GM19328 (cell line): ENCODE measurements around the gene RPH3AL.
"Not testable (repeated sequence)": the region's sequence is repeated elsewhere in the genome, so short reads cannot be mapped to it uniquely, and the experiment has no call there.

Experiments
- ATAC-seq: cut with Tn5 transposase; IDR thresholded peaks from one replicate; pipeline ENCODE4 v1.9.1; 2021; ENCODE audit warnings: mild to moderate bottlenecking, moderate library complexity; ENCODE audit not compliant: unreplicated experiment

RPH3AL gene

DNA sequence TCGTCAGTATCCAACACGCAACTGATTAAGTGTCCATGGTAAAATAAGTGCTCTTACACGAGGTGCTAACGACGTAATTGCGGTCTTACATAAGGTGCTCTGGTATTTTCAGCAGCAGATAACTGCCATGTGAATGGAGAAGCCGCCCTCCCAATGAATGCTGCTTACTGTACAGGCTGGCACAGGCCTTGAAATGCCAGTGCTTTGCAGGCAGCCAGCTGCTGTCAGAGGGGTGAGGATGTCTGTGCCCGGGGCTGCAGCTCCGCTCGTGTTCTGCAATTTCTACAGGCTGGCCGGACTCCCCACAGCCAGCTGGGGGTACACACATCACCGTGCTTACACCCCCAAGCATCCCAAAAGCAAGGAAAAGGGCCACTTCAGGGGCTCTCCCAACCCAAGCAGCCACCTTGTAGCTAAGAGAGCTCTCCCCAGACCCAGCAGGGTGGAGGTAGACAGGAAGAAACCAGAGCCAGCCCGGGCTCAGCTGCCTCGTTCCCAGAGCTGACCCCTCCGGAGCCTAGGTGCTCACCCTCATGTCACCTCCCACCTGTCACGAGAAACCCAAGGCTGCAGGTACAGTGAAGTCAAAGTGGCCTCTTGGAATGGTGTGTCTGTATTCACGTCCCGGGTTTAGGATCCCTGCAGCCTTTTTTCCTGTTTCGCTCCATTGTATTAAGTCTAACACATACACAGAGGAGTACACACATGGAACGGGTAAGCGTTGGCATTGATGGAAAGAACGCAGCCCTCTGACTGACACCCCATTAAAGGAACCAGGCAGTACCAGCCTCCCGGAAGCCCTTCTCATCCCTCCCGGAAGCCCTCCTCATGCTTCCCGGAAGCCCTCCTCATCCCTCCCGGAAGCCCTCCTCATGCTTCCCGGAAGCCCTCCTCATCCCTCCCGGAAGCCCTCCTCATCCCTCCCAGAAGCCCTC, 27.2 kb upstream of the RPH3AL start:
- no peak for ATAC-seq

DNA sequence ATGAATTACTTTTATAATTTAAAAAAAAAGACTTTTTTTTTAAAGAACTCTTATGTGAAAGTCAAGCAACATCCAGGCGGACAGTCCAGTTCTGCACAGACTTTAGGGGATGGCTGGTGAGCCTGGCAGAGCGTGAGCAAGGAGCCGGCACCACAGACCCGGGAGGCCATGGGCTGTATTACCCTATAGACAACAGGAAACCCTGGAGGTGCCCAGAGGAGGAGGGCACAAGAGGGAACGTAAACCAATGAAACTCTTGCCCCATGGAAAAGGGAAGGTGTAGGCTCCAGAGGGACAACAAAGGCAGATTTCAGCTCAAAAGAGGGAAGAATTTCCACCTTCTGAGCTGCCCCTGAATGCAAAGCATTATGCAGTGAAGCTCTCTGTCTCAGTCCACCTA, 25.5 kb upstream of the RPH3AL start:
- ATAC-seq: no peak

DNA sequence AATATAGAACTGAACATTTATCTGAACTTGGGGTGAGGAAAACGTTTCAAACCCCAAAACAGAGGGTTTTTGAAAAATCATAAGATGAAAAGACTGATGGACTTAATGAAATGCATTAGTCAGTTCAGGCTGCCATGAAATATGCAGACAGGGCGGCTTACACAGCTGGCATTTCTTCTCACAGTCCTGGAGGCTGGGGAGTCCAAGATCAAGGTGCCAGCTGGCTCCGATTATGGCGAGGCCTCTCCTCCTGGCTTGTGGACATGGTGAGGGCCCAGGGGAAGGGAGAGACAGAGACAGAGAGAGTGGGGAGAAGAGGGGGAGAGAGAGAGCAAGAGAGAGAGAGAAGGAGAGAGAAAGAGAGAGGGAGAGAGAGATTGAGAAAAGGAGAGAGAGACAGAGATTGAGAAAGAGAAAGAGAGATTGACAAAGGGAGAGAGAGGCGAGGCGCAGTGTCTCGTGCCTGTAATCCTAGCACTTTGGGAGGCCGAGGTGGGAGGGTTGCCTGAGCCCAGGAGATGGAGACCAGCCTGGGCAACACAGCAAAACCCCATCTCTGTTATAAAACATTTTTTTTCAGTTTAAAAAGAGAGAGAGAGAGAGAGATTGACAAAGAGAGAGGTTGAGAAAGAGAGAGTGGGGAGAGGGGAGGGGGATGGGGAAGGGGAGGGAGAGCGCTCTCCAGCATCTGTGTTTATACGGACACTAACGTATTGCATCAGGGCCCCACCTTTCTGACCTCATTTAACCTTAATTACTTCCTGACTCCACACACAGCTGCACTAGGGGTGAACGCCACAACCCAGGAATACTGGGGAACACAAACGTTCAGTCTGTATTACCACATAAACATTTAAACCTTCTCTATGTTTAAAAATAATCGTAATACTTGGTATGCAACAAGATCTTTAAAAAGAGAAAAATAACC, 24.6 kb upstream of the RPH3AL start:
- no peak for ATAC-seq

DNA sequence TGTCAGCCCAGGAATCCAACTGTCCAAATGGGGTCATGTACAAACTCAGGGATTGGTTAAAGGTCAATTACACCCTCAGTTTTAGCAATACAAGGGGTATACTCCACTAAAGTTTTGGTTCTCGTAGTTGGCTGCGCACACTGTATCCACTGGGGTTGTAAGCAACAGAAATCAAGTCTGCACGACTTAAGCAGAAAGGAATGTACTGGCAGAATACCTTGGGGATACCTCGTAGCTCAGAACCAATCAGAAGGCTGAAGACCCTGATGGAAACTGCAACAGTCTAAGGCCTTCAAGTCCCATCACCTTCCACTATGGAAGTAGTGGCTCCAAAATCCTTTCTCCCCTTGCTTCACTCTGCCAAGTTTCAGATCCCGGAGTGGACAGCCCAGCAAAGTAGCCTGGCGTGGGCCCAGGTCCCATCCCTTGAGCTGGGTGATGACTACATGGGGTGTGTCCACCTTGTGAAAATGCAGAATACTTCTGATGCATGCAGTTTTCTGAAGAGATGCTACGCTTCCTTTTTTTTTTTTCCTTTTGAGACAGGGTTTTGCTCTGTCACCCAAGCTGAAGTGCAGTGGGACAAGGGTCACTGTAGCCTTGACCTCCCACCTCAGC, 21.1 kb upstream of the RPH3AL start:
- ATAC-seq: no peak

DNA sequence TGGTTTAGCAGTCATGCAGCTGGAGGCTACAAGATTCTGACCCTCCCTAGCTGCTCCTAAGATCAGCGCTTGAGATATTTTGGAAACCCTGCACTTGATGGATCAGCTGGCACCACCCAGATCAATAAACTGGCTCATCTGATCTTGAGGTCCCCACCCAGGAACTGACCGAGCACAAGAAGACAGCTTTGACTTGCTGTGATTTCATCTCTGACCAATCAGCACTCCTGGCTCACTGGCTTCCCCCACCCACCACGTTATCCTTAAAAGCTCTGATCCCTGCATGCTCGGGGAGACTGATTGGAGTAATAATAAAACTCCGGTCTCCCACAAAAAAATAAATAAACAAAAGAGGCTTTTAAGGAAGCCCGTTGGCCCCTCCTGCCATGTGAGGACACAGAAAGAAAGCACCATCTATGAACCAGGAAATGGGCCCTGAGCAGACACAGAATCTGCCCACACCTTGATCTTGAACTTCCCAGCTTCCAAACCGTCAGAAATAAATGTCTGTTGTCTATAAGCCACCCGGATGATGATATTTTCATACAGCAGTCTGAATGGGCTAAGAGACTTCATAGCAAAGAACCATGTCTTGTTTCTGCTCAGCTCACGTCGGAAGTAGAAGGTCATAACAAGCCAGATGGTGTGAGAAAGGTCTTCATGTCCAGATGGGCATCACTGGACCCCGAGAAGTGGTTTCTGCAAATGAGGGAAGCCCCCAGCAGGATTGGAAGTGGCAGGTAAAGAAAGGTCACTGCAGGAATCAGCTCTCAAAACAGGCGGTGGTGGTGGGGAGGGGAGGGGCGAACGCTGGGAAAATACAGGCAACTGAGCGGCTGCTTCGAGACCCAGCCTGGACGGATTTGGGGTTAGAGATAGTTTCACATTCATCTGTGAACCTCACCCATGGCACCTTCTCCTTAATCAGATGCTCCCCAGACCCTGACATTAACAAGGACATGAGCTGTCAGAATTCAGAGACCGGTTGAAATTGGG, 19.8 kb upstream of the RPH3AL start:
- ATAC-seq: no peak

DNA sequence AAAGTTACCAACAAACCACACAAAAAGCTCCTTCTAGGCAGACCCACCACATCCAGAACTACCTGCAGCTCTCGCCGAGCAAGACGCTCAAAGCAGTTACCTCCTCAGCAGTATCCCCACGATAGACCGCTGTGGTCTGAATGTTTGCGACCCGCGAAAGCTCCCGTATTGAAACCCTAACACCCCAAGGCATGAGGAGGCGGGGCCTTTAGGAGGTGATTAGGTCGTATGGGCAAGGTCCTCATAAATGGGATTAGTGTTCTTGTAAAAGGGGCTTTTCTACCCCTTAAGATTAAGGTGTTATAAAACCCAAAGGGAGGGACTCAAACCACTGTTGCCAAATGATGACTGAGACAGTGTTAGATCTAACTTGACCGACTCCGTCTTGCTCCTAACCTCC, 19.0 kb upstream of the RPH3AL start:
- no peak for ATAC-seq

DNA sequence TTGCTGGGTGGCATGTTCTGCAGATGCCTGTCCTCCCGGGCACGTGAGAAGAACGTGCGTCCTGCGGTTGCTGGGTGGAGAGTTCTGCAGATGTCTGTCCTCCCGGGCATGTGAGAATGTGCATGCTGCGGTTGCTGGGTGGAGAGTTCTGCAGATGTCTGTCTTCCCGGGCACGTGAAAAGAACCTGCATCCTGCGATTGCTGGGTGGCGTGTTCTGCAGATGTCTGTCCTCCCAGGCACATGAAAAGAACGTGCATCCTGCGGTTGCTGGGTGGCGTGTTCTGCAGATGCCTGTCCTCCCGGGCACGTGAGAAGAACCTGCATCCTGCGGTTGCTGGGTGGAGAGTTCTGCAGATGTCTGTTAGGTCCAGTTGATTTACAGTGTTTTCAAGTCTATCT, 15.0 kb upstream of the RPH3AL start:
- ATAC-seq: not testable (repeated sequence)

DNA sequence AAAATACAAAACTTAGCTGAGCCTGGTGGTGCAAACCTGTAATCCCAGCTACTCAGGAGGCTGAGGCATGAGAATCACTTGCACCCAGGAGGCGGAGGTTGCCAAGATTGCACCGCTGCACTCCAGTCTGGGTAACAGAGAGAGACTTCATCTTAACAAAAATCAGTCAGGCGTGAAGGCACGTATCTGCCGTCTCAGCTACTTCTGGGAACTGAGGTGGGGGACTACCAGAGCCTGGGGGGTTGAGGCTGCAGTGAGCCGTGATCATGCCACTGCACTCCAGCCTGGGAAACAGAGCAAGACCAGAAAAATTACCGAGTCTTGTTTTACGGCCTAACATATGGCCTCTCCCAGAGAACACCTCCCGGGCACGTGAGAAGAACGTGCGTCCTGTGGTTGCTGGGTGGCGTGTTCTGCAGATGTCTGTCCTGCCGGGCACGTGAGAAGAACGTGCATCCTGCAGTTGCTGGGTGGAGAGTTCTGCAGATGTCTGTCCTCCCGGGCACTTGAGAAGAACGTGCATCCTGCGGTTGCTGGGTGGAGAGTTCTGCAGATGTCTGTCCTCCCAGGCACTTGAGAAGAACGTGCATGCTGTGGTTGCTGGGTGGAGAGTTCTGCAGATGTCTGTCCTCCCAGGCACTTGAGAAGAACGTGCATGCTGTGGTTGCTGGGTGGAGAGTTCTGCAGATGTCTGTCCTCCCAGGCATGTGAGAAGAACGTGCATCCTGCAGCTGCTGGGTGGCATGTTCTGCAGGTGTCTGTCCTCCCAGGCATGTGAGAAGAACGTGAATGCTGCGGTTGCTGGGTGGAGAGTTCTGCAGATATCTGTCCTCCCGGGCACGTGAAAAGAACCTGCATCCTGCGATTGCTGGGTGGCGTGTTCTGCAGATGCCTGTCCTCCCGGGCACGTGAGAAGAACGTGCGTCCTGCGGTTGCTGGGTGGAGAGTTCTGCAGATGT, 14.3 kb upstream of the RPH3AL start:
- not testable (repeated sequence) for ATAC-seq

DNA sequence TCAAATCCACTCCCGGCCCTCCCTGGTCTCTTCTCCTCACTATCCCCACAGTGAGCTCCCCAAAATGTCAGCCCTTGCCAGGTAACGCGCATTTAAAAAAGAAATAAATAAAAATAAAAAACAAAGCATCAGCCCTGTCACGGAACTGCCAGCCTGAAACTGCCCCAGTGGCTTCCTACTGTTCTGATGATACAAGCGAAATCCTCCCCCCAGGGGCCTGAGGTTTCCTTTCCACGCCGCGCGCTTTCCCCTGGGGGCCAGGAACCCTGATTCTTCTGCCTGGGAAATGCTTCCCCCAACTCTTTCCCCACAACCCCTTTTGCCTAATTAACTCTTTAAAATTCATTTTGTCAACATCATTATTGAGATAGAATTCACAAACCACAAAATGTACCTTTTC, 12.2 kb upstream of the RPH3AL start:
- no peak for ATAC-seq

DNA sequence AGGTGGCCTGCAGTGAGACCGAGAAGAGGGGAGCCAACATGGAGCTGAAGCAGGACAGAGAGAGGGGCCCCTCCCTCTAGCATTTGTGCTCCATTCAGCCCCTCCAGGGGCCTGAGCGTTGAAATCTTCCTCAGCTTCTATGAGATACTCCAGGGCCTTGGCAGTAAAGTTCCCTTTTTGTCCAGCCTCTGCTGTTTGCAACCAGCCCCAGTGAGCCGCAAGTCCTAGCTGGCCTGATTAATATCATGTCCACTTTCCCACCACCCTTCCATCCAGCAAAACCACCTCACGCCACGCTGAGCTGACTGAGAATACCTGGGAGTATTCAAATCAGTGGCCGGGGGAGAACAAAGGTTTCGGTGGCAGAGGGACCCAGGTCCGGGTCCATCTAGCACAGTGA, 11.7 kb upstream of the RPH3AL start:
- ATAC-seq: no peak

DNA sequence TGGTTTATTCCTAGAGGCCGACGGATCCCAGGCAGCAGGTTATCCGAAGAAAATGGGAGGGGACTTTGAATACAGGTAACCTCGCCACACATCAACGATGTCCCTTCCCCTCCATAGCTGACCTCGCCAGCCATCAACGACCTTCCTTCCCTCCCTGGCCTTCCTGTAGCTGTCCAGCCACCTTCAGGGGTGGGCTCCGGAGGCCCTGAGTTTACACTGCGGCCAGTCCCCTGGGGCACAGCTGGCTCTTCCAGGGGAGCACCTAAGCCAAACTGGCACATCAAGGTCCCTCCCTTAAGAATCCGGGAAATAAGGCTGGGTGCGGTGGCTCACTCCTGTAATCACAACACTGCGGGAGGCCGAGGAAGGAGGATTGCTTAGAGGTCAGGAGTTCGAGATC, 10.1 kb upstream of the RPH3AL start:
- ATAC-seq: no peak

DNA sequence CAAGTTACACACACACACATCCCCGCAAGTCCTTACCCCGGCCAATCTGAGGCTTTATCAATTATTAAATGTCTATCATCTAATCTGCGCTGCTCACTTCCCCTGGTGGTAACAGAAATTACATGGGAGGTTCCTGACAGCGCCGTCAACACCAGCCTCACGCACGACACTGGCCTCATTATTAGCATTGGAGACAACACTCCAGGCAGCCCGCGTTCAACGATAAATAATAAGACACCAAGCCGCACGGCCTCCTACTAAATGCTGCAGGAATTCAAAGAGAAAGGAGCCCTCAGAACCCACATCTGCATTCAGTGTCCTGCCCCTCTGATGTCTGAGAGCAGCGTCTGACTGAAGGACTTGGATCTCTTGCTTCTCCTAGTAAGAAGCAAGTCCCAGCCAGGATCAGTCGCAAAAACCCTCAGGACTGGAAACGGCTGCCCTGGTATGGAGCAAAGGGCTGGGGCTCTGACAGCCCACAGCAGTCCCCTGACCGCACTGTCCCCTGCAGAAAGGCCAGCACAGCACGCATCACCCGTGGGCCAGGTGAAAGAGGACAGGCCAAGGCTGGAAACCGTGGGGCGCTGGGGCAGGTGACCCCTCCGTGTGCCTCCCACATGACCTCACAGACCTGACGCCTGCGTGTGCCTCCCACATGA, 7.6 kb upstream of the RPH3AL start:
- ATAC-seq: no peak

DNA sequence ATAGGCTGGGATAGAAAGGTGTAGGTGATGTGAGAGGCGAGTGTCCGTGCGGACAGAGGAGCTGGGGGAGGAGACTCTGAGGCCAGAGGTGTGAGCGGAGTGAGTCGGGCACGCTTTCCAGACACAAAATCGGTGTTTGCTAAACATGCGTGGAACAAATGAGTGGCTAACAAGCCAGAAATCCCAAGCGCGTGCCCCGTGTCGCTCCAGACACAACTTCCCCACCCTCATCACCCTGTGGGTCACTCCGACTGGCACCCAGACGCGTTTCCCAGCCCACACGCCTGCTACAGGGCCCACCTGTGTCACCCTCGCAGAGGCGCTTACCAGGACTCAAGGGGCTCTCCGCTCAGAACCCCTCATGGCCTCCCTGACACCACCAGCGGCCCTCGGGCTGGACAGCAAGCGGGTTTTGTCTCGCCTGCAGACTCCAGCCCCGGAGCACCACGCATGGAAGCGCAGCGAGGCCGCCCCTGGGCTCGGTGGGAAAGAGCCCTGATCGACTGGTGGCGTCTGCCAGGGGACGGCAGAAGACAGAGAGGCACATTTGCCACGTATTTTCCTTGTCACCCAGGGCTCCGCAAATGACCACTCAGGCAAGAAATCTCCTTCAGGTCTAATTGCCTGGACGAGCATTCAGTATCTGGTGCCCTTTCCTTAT, 6.0 kb upstream of the RPH3AL start:
- ATAC-seq: no peak

DNA sequence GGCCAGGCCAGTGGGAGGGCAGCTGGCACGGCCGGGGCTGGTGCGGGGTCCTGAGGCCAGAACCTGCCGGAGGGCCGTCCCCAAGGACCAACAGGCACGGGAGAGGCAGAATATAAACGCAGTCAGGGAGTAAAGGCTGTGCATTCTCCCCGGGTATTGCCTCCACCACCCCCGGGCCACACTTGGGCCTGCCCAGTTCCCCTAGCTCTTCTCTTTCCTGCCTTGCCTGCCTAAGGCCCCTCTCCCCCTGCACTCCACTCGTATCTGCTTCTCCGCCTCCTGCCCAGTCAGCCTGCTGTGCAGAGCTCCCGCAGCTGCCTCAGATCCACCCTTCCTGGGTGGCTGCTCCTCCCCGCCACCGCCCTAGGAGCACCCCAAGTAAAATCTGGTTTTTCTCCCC, 5.0 kb upstream of the RPH3AL start:
- ATAC-seq: no peak

DNA sequence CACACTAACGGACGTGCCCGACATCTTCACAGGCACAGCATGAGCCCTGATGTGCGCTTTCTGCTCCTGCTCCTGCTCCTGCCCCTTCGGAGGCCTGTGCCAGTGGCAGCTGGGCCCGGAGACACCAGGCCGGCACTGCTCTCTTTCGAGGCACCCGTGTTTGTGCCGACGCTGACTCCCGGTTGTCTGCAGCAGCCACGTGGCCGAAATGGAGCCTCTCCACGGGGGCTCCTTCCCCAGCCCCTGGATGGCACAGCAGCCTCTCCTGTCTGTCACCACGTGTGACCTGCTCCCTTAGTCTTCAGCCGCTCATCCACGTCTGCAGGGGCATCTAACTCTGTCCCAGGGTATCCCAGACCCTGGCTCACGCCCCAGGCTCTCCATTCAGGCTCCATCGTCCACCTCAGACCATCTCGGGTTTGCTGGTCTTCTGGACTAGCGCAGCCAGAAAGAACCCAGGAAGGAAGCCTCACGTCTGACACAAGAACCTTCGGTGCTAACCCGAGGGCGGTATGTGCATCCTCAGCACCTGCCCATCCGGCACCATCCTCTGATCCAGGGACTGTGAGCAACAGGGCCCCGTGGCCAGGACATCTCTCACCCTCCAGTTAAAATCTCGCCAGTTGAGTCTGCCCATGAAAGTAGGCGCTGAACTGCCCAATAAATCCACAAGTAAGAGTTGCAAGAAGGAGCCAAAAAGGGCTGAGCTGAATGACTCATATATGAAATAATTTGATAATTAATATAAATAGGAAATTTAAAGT, 4.2 kb upstream of the RPH3AL start:
- no peak for ATAC-seq

DNA sequence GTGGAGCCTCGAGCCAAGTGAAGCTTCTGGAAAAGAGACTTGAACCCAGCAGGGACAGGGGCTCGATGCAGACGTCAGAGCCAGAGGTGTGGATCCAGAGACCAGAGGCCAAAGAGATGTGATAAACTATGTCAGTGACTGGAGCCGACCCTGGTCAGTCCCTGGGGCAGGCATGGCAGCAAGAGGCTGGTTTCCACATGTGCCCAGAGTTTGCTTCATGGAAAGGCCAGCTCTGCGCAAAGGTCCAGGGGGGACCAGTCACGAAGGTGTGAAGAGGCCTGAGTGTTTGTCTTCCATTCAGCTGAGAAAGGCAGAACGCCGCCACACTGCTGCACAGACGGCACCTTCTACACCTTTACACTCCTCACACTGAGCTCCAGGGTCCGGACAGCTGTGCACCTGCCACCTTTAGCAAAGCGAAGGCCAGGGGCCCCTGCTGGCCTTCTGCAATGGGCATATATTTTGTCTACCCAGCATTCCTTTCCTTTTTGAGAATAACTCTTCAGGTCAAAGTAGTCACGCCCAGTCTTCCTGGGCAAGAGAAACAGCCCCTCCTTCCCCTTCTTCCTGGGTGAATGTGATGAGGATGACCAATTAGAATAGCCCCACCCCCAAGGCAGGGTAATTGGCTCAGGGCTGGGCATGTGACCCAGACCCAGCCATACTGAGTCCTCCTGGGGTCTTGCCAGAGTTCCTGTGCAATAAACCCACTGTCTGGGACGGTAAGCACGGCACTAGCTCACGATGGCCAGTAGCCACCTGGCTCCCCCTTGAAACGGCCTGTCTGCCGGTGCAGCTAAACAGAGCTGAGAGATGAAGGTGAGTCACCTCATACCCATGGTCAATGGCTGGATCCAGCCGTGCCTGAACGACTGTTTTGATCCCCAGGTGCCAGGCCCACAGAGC, 2.3 kb upstream of the RPH3AL start:
- no peak for ATAC-seq
